Measurements from ENCODE around the gene GYG2. TPM values are rescaled to one million over a fixed set of nuclear protein-coding genes. Genes with fewer than 3 reads are reported as not detected.

Gene GYG2
- total and polyA plus RNA-seq, 2 of the 8 experiments (the other 6 are each of a cell fraction or from before 2014, with no cell fraction given) = 52.8 to 65.3 TPM

GRCh38 chrX:2837961-2838360 lies 9.2 kb downstream of the GYG2 start (continued):
- TF ChIP-seq, protein P1, sequence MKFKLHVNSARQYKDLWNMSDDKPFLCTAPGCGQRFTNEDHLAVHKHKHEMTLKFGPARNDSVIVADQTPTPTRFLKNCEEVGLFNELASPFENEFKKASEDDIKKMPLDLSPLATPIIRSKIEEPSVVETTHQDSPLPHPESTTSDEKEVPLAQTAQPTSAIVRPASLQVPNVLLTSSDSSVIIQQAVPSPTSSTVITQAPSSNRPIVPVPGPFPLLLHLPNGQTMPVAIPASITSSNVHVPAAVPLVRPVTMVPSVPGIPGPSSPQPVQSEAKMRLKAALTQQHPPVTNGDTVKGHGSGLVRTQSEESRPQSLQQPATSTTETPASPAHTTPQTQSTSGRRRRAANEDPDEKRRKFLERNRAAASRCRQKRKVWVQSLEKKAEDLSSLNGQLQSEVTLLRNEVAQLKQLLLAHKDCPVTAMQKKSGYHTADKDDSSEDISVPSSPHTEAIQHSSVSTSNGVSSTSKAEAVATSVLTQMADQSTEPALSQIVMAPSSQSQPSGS (IDR thresholded peaks at IDR 0.05; ENCODE audit: low read length) = no peak
- TF ChIP-seq NRF1 (IDR thresholded peaks at IDR 0.05; ENCODE audit: low read depth, low read length) = no peak
- TF ChIP-seq FOSL1 (IDR thresholded peaks at IDR 0.05; ENCODE audit: insufficient read depth, low read depth, low read length) = no peak
- TF ChIP-seq, protein P2, sequence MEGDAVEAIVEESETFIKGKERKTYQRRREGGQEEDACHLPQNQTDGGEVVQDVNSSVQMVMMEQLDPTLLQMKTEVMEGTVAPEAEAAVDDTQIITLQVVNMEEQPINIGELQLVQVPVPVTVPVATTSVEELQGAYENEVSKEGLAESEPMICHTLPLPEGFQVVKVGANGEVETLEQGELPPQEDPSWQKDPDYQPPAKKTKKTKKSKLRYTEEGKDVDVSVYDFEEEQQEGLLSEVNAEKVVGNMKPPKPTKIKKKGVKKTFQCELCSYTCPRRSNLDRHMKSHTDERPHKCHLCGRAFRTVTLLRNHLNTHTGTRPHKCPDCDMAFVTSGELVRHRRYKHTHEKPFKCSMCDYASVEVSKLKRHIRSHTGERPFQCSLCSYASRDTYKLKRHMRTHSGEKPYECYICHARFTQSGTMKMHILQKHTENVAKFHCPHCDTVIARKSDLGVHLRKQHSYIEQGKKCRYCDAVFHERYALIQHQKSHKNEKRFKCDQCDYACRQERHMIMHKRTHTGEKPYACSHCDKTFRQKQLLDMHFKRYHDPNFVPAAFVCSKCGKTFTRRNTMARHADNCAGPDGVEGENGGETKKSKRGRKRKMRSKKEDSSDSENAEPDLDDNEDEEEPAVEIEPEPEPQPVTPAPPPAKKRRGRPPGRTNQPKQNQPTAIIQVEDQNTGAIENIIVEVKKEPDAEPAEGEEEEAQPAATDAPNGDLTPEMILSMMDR (IDR thresholded peaks at IDR 0.05; ENCODE audit: control extremely low read depth in 1 of 3, insufficient read depth in 1 of 3, low read depth in 1 of 3, low read length in 3 of 3) = no peak
- TF ChIP-seq POU5F1 (IDR thresholded peaks at IDR 0.05; ENCODE audit: low read depth, low read length) = no peak
